ENCODE measurements around the gene CCDC169. TPM values are rescaled to one million over a fixed set of nuclear protein-coding genes. Genes with fewer than 3 reads are reported as not detected.

Gene CCDC169
- total RNA-seq: 4.1 and 6.7 TPM in 2 replicates

GRCh38 chr13:36297366-36298338 is at the start of gene CCDC169:
TSS of gene CCDC169 (minus strand) at chr13:36297814. CDS start at chr13:36297719, 95 bp downstream.

GRCh38 chr13:36346222-36347083 is 48.8 kb upstream of the CCDC169 start, which contains the start of gene SPART:
TSS of gene SPART (minus strand) at chr13:36346394. CDS start at chr13:36335830, 10,564 bp downstream.

DNA sequence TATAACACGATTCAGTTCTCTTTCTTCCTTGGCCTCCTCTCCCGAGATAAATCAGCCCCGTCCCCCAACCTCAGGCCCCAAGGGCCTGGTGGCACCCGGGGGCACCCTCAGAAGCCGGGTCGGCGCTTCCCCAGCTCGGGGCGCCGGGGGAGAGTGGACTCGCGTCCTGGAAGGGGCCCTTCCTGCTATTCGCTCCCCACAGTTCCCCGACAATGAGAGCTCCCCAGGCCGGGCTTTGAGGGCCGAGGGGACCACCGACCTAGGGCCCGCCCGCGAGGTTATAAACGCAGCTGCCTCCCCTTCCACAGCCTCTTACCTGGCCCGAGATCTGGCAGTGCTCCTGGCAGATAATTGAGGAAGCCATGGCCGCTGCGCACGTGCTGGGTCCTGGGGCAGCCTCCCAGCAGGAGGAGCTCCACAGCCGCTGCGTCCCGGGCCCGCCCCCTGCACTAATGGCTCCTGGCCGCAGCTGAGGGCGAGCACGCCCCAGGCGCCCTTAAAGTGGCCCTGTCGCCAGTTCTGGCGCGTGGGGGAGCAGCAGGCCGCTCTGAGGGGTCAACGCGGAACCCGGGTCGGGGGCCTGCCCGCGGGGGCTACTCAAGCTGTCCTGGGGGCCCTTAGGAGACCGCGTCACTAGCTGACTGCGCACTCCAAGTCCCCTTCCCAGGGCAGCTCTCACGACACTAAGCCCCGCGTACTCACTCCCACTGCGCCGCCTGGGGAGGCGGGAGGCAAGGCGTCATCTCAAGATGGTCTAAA is 83.3 kb downstream of the CCDC169 start, which contains the start of gene SOHLH2:
Gene SOHLH2, minus strand, starts transcription at position 394 of the 759 bp plus-strand sequence. Its CDS starts 30 bp downstream, at position 364.

Other genes with a start within 250 kb of the CCDC169 start
- 14.1 and 19.5 TPM in 2 replicates for gene DCLK1, start 166.4 kb downstream of the CCDC169 start, total RNA-seq
- 1.2 and 2.0 TPM in 2 replicates for gene SOHLH2, start 83.3 kb downstream of the CCDC169 start, total RNA-seq
- gene SPART, start 48.6 kb upstream of the CCDC169 start, total RNA-seq: 81.3 and 123 TPM in 2 replicates
- 0.83 and 3.5 TPM in 2 replicates for gene CCNA1, start 134.7 kb upstream of the CCDC169 start, total RNA-seq